ENCODE measurements around the gene PTPRF.
"Not testable (repeated sequence)": the region's sequence is repeated elsewhere in the genome, so short reads cannot be mapped to it uniquely, and the experiment has no call there.

Gene PTPRF

GRCh38 chr1:43493661-43494450 is 36.8 kb upstream of the PTPRF start:
- H3K27ac ChIP-seq = peak overlapping the region; percentile 69
- no peak for TF ChIP-seq CTCF (conservative IDR thresholded peaks at IDR 0.05)

GRCh38 chr1:43495204-43495603 is 35.5 kb upstream of the PTPRF start:
- no peak overlapping the region for H3K27ac ChIP-seq
- TF ChIP-seq CTCF (conservative IDR thresholded peaks at IDR 0.05) = no peak

- no peak for TF ChIP-seq CTCF (conservative IDR thresholded peaks at IDR 0.05)
- H3K27ac ChIP-seq = no peak overlapping the region
Measured at GRCh38 chr1:43499898-43500297, 30.8 kb upstream of the PTPRF start.

- not testable (repeated sequence) for H3K27ac ChIP-seq
Measured at GRCh38 chr1:43501806-43502205, 28.9 kb upstream of the PTPRF start.

- TF ChIP-seq CTCF (conservative IDR thresholded peaks at IDR 0.05) = no peak
- H3K27ac ChIP-seq = no peak overlapping the region
Measured at GRCh38 chr1:43503534-43503933, 27.1 kb upstream of the PTPRF start.

GRCh38 chr1:43505077-43505780 is 25.5 kb upstream of the PTPRF start:
- no peak for TF ChIP-seq CTCF (conservative IDR thresholded peaks at IDR 0.05)
- H3K27ac ChIP-seq = no peak overlapping the region

- no peak overlapping the region for H3K27ac ChIP-seq
Measured at GRCh38 chr1:43506233-43506632, 24.4 kb upstream of the PTPRF start.

More at GRCh38 chr1:43506233-43506632, 24.4 kb upstream of the PTPRF start:
- TF ChIP-seq CTCF (conservative IDR thresholded peaks at IDR 0.05) = no peak

Data from VCaP (cell line).